ENCODE results near the gene ADGRE2. TPM values are rescaled to one million over a fixed set of nuclear protein-coding genes. Genes with fewer than 3 reads are reported as not detected.

ADGRE2 gene
- total and polyA plus RNA-seq, 2 of the 4 experiments (the other 2 are of a cell fraction) = not detected

GRCh38 chr19:14768001-14768400 is 10.4 kb downstream of the ADGRE2 start:
- Histone ChIP-seq H3K36me3 (ENCODE audit: control insufficient read depth, insufficient read depth, low read length) (no peaks in the 10 kb centered on the region), H4K8ac (ENCODE audit: low read depth in 2 of 2, low read length in 2 of 2) (no peak overlapping the region), H3K27ac (ENCODE audit: insufficient read depth, low read length) (no peak overlapping the region), H2BK120ac (ENCODE audit: low read depth, low read length) (no peak overlapping the region), H2AK5ac (ENCODE audit: low read depth, low read length) (no peak overlapping the region), H2BK5ac (ENCODE audit: low read depth, low read length, poor library complexity, severe bottlenecking) (no peak overlapping the region), H3K9ac (ENCODE audit: low read depth, low read length) (no peak overlapping the region), H3K14ac (replicated peaks; ENCODE audit: low read depth, low read length) (no peak overlapping the region), H3K4me1 (ENCODE audit: control insufficient read depth, insufficient read depth, low read length) (no peaks in the 10 kb centered on the region), H3K18ac (ENCODE audit: low read depth, low read length) (no peak overlapping the region), H2AFZ (replicated peaks; ENCODE audit: low read length, poor library complexity) (no peak overlapping the region), H2BK15ac (ENCODE audit: low read depth, low read length) (no peak overlapping the region), H4K20me1 (ENCODE audit: insufficient read depth, low read length) (no peaks in the 10 kb centered on the region), H4K91ac (ENCODE audit: insufficient read depth, low read depth, low read length) (no peak overlapping the region), H3K4me2 (ENCODE audit: low read depth, low read length) (no peak overlapping the region), H3K79me1 (ENCODE audit: low read depth in 1 of 2, low read length in 2 of 2) (no peaks in the 10 kb centered on the region), H4K5ac (ENCODE audit: low read depth, low read length) (no peak overlapping the region), H2AK9ac (replicated peaks; ENCODE audit: low read depth, low read length, poor library complexity) (no peak overlapping the region), H3K4me3 (ENCODE audit: insufficient read depth, low read depth, low read length) (no peak overlapping the region), H3K56ac (ENCODE audit: extremely low read depth, insufficient read depth, low read length) (no peak overlapping the region), H3K9me1 (ENCODE audit: insufficient read depth, low read length) (no peaks in the 10 kb centered on the region), H3K23ac (ENCODE audit: low read depth, low read length) (no peak overlapping the region), H3K4ac (ENCODE audit: low read depth, low read length) (no peak overlapping the region), H2BK20ac (ENCODE audit: low read depth, low read length) (no peak overlapping the region), H3K9me3 (ENCODE audit: control insufficient read depth, insufficient read depth, low read length) (peaks cover 18% of the 10 kb centered on the region), H3K27me3 (ENCODE audit: control insufficient read depth, insufficient read depth, low read length) (no peaks in the 10 kb centered on the region)
- 100% methylated on average over 1 of the region's 2 CpGs; no CpG with 5 or more reads in 1 of the 2 experiments for WGBS, 2 experiments (ENCODE audit: extremely low coverage in 2 of 2, insufficient read length in 1 of 2)
- no peak for ATAC-seq (ENCODE audit: low read depth)
- TF ChIP-seq ELK1 (IDR thresholded peaks at IDR 0.05; ENCODE audit: borderline replicate concordance, low read depth, low read length) (no peak), FOS (IDR thresholded peaks at IDR 0.05; ENCODE audit: low read depth, low read length) (no peak), CEBPB (IDR thresholded peaks at IDR 0.05; ENCODE audit: low read depth, low read length) (no peak), MAZ (IDR thresholded peaks at IDR 0.05; ENCODE audit: borderline replicate concordance, low read depth, low read length) (no peak), POLR2A (IDR thresholded peaks at IDR 0.05; ENCODE audit: low read depth, low read length) (no peak), BHLHE40 (IDR thresholded peaks at IDR 0.05; ENCODE audit: low read depth, low read length) (no peak), CHD1 (IDR thresholded peaks at IDR 0.05; ENCODE audit: low read depth, low read length) (no peak), MXI1 (IDR thresholded peaks at IDR 0.05; ENCODE audit: borderline replicate concordance, low read depth, low read length) (no peak), USF2 (IDR thresholded peaks at IDR 0.05; ENCODE audit: low read depth, low read length) (no peak), RCOR1 (IDR thresholded peaks at IDR 0.05; ENCODE audit: insufficient replicate concordance, low read length) (no peak)
- POLR2A ChIA-PET (ENCODE audit: unreplicated experiment) = no interaction called here
- CTCF ChIA-PET = no interaction called here
- intact Hi-C loops (cut with micrococcal nuclease) (no loop called here), dilution Hi-C loops (cut with HindIII; ENCODE audit: low sequenced_read_pairs, unreplicated experiment) (no loop called here), in situ Hi-C loops (cut with MboI; ENCODE audit: low sequenced_read_pairs) (no loop called here)
- no peak for DNase-seq
- no TSS peak for BruUV-seq (replicated peaks)
